ENCODE results near the gene ANKRD30A. TPM values are rescaled to one million over a fixed set of nuclear protein-coding genes. Genes with fewer than 3 reads are reported as not detected.

ANKRD30A gene
- total RNA-seq, 4 donors from 2014 or later = not detected

GRCh38 chr10:37301271-37301670, 175.9 kb downstream of the ANKRD30A start:
- Histone ChIP-seq H3K4me3 (no peak overlapping the region), H3K27ac (no peak overlapping the region), H3K4me1 (no peaks in the 10 kb centered on the region), H3K27me3 (no peaks in the 10 kb centered on the region), H3K9me3 (peaks cover 0 to 16% (median 0%) of the 10 kb centered on the region in 3 donors), H3K36me3 (no peaks in the 10 kb centered on the region)
- no peak for DNase-seq
- TF ChIP-seq POLR2A (IDR thresholded peaks at IDR 0.05) (no peak), CTCF (IDR thresholded peaks at IDR 0.05) (no peak)
- WGBS, 2 donors = 36 to 40% methylated on average over 2 of the region's 2 CpGs
- intact Hi-C loops (cut with DNase I) = no loop called here

DNA sequence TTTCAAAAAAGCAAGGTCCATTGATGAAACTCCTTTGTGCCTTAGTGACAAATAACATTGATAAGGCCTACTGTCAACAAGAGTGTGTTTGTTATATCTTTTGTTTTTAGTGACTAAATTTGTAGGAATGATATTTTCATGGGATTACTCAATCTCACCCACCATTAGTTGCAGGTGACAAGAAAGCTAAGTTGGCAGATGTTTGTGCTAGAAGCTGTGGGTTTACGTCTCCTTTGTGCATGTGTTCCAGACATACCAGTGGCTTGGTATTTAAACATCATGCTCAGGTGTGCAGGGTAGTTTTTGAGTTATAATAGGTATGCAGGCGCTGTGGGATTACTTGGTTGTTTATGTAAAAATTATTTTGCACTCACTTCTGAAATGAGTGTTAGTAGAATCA, 178.6 kb downstream of the ANKRD30A start:
- DNase-seq = no peak
- H3K9me3 ChIP-seq = peaks cover 0 to 16% (median 0%) of the 10 kb centered on the region in 3 donors
- TF ChIP-seq POLR2A (IDR thresholded peaks at IDR 0.05) = no peak
- no peak for TF ChIP-seq CTCF (IDR thresholded peaks at IDR 0.05)

DNA sequence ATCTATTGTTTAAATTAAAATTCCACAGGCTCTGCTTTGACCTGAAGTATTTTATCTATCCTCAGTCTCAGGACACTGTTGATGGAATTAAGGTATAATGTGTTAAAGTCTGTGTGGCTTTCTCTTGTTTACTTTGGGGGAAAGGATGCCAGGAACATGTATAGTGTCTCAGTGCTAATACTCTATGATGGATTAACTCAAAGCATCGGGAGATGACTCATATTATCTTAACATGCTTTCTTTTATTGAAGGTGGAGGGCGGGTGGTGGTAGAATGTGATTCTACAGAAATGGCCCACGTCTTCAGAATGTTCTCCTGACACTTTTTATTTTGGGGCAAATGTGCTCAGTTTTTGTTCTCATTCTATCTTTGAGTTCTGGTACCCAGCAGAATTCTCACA, 189.0 kb downstream of the ANKRD30A start:
- 44 to 50% methylated on average over 3 of the region's 3 CpGs for WGBS, 2 donors
- Histone ChIP-seq H3K4me3 (no peak overlapping the region), H3K4me1 (no peaks in the 10 kb centered on the region), H3K36me3 (no peaks in the 10 kb centered on the region), H3K27me3 (no peaks in the 10 kb centered on the region), H3K27ac (no peak overlapping the region), H3K9me3 (peaks cover 0 to 10% (median 5%) of the 10 kb centered on the region in 3 donors)
- intact Hi-C loops (cut with DNase I) = no loop called here
- DNase-seq = no peak
- TF ChIP-seq CTCF (IDR thresholded peaks at IDR 0.05) = no peak
- TF ChIP-seq POLR2A (IDR thresholded peaks at IDR 0.05) = no peak

More for the DNA sequence above, 178.6 kb downstream of the ANKRD30A start:
- Histone ChIP-seq H3K4me1 (no peaks in the 10 kb centered on the region), H3K36me3 (no peaks in the 10 kb centered on the region), H3K27ac (no peak overlapping the region), H3K4me3 (no peak overlapping the region), H3K27me3 (no peaks in the 10 kb centered on the region)
- WGBS, 2 donors = 59 to 61% methylated on average over 2 of the region's 2 CpGs
- intact Hi-C loops (cut with DNase I) = no loop called here

- H3K4me1 ChIP-seq = no peaks in the 10 kb centered on the region
- DNase-seq = no peak
- H3K36me3 ChIP-seq = no peaks in the 10 kb centered on the region
- TF ChIP-seq POLR2A (IDR thresholded peaks at IDR 0.05) (no peak), CTCF (IDR thresholded peaks at IDR 0.05) (no peak)
- intact Hi-C loops (cut with DNase I) = no loop called here
- H3K4me3 ChIP-seq = no peak overlapping the region
- H3K9me3 ChIP-seq = peaks cover 0 to 12% (median 5%) of the 10 kb centered on the region in 3 donors
- 18 to 25% methylated on average over 1 of the region's 1 CpG for whole genome bisulfite sequencing, 2 donors
- H3K27ac ChIP-seq = no peak overlapping the region
- no peaks in the 10 kb centered on the region for H3K27me3 ChIP-seq
Measured at GRCh38 chr10:37314862-37315261, 189.5 kb downstream of the ANKRD30A start.

- intact Hi-C loops (cut with DNase I) = no loop called here
- TF ChIP-seq CTCF (IDR thresholded peaks at IDR 0.05) (no peak), POLR2A (IDR thresholded peaks at IDR 0.05) (no peak)
- no peak for DNase-seq
- Histone ChIP-seq H3K4me1 (no peaks in the 10 kb centered on the region), H3K9me3 (peaks cover 0 to 10% (median 0%) of the 10 kb centered on the region in 3 donors), H3K27ac (no peak overlapping the region), H3K36me3 (no peaks in the 10 kb centered on the region), H3K4me3 (no peak overlapping the region), H3K27me3 (no peaks in the 10 kb centered on the region)
- 67 to 69% methylated on average over 1 to 2 of the region's 2 CpGs for WGBS, 2 donors
Measured at GRCh38 chr10:37344413-37344812, 219.0 kb downstream of the ANKRD30A start.

Data from esophagus squamous epithelium (tissue), 5 donors.